H9 (cell line): ENCODE data around the gene ELANE. TPM values are rescaled to one million over a fixed set of nuclear protein-coding genes. Genes with fewer than 3 reads are reported as not detected.

Experiments used
- DNase-seq: peaks from one replicate; pipeline ENCODE4 v3.0.0-alpha.2; 2017
- H2AFZ ChIP-seq: one replicate; pipeline ENCODE4 v1.6.1; 2013; ENCODE audit warnings: mild to moderate bottlenecking, low read length, control low read depth, moderate library complexity
- H2AK5ac ChIP-seq: 2 replicates; pipeline ENCODE4 v1.6.1; 2013; ENCODE audit warnings: low read length, control low read depth, mixed read lengths; ENCODE audit not compliant: insufficient read length
- H2BK120ac ChIP-seq: one replicate; pipeline ENCODE4 v1.6.1; 2013; ENCODE audit warnings: low read depth, mild to moderate bottlenecking, low read length, control low read depth, inconsistent platforms; ENCODE audit not compliant: poor library complexity, severe bottlenecking
- H2BK12ac ChIP-seq: 2 replicates; pipeline ENCODE4 v1.6.1; 2013; ENCODE audit warnings: low read length, control low read depth, mixed read lengths, low read depth; ENCODE audit not compliant: insufficient read length
- H2BK15ac ChIP-seq: 2 replicates; pipeline ENCODE4 v1.6.1; 2013; ENCODE audit warnings: low read depth, low read length, control low read depth
- H2BK20ac ChIP-seq: one replicate; pipeline ENCODE4 v1.6.1; 2013; ENCODE audit warnings: low read depth, mild to moderate bottlenecking, low read length, control low read depth, inconsistent platforms; ENCODE audit not compliant: poor library complexity, severe bottlenecking
- H2BK5ac ChIP-seq: 2 replicates; pipeline ENCODE4 v1.6.1; 2013; ENCODE audit warnings: low read length, control low read depth, mixed read lengths; ENCODE audit not compliant: insufficient read length
- H3K14ac ChIP-seq: 2 replicates; pipeline ENCODE4 v1.6.1; 2013; ENCODE audit warnings: low read length, control low read depth; ENCODE audit not compliant: insufficient read depth
- H3K18ac ChIP-seq: 2 replicates; pipeline ENCODE4 v1.6.1; 2013; ENCODE audit warnings: low read depth, mild to moderate bottlenecking, mixed read lengths, low read length, control low read depth; ENCODE audit not compliant: insufficient read length
- H3K23ac ChIP-seq: 2 replicates; pipeline ENCODE4 v1.6.1; 2013; ENCODE audit warnings: low read length, control low read depth, mixed read lengths, low read depth; ENCODE audit not compliant: insufficient read length
- H3K23me2 ChIP-seq: 2 replicates; pipeline ENCODE4 v1.6.1; 2013; ENCODE audit warnings: low read depth, mild to moderate bottlenecking, mixed read lengths, low read length, control low read depth; ENCODE audit not compliant: insufficient read length, poor library complexity, severe bottlenecking
- H3K27ac ChIP-seq: 2 replicates; pipeline ENCODE4 v1.5.1; 2013; ENCODE audit warnings: low read length, control low read depth, mixed read lengths, low read depth; ENCODE audit not compliant: insufficient read length
- H3K27me3 ChIP-seq: 2 replicates; pipeline ENCODE4 v1.6.1; 2013; ENCODE audit warnings: low read length, control low read depth, inconsistent platforms; ENCODE audit not compliant: insufficient read depth
- H3K4ac ChIP-seq: 2 replicates; pipeline ENCODE4 v1.6.1; 2013; ENCODE audit warnings: low read depth, mild to moderate bottlenecking, control low read depth, inconsistent platforms, low read length, moderate library complexity
- H3K4me1 ChIP-seq: 2 replicates; pipeline ENCODE4 v1.6.1; 2013; ENCODE audit warnings: low read length, control low read depth, inconsistent platforms; ENCODE audit not compliant: insufficient read depth
- H3K4me2 ChIP-seq: 2 replicates; pipeline ENCODE4 v1.6.1; 2013; ENCODE audit warnings: low read length, control low read depth, mixed read lengths; ENCODE audit not compliant: insufficient read length, insufficient read depth
- H3K56ac ChIP-seq: 2 replicates; pipeline ENCODE4 v1.6.1; 2013; ENCODE audit warnings: low read depth, mild to moderate bottlenecking, mixed read lengths, low read length, control low read depth; ENCODE audit not compliant: insufficient read length
- H3K79me1 ChIP-seq: 2 replicates; pipeline ENCODE4 v1.6.1; 2013; ENCODE audit warnings: low read depth, mild to moderate bottlenecking, moderate library complexity, low read length, control low read depth, inconsistent platforms; ENCODE audit not compliant: insufficient read depth, poor library complexity, severe bottlenecking
- H3K79me2 ChIP-seq: 2 replicates; pipeline ENCODE4 v1.6.1; 2013; ENCODE audit warnings: low read length, control low read depth, inconsistent platforms; ENCODE audit not compliant: insufficient read depth
- H3K9ac ChIP-seq: 2 replicates; pipeline ENCODE4 v1.6.1; 2013; ENCODE audit warnings: low read length, control low read depth, mixed read lengths; ENCODE audit not compliant: insufficient read length; ENCODE audit errors: extremely low read depth
- H3K9me3 ChIP-seq: one replicate; pipeline ENCODE4 v1.6.1; 2013; ENCODE audit warnings: low read depth, low read length, inconsistent platforms; ENCODE audit not compliant: control insufficient read depth
- H3T11ph ChIP-seq: one replicate; pipeline ENCODE4 v1.6.1; 2013; ENCODE audit warnings: mild to moderate bottlenecking, low read length, control low read depth, inconsistent platforms
- H4K20me1 ChIP-seq: one replicate; pipeline ENCODE4 v1.6.1; 2013; ENCODE audit not compliant: control insufficient read depth, insufficient read length, insufficient read depth
- H4K5ac ChIP-seq: 2 replicates; pipeline ENCODE4 v1.6.1; 2013; ENCODE audit warnings: low read depth, mild to moderate bottlenecking, mixed read lengths, low read length, control low read depth; ENCODE audit not compliant: insufficient read length
- H4K8ac ChIP-seq: replicated peaks from 2 replicates; pipeline ENCODE4 v1.6.1; 2013; ENCODE audit warnings: low read length, control low read depth, mixed read lengths, low read depth; ENCODE audit not compliant: insufficient read length
- H4K91ac ChIP-seq: 2 replicates; pipeline ENCODE4 v1.6.1; 2013; ENCODE audit warnings: low read depth, mild to moderate bottlenecking, moderate library complexity, mixed read lengths, low read length, control low read depth; ENCODE audit not compliant: insufficient read length
- H3K27ac Mint-ChIP-seq, 3 experiments: 2 replicates in 2 of 3; 3 replicates in 1 of 3; pipeline ENCODE4 v1.8.0; 2020 to 2021; ENCODE audit warnings: mixed read lengths in 3 of 3, mild to moderate bottlenecking in 1 of 3, moderate library complexity in 1 of 3
- H3K27me3 Mint-ChIP-seq: 2 replicates; pipeline ENCODE4 v1.8.0; 2021; ENCODE audit warnings: low read depth, mild to moderate bottlenecking, moderate library complexity, mixed read lengths
- H3K36me3 Mint-ChIP-seq, 3 experiments: 2 replicates in 2 of 3; 3 replicates in 1 of 3; pipeline ENCODE4 v1.8.0; 2020 to 2021; ENCODE audit warnings: low read depth in 3 of 3, mixed read lengths in 3 of 3; ENCODE audit not compliant: insufficient read depth in 1 of 3
- H3K4me1 Mint-ChIP-seq, 2 experiments: 2 replicates each; pipeline ENCODE4 v1.8.0; 2020; ENCODE audit warnings: mixed read lengths in 2 of 2
- H3K4me3 Mint-ChIP-seq, 2 experiments: 2 replicates in 1 of 2; 3 replicates in 1 of 2; pipeline ENCODE4 v1.8.0; 2020 to 2021; ENCODE audit warnings: mild to moderate bottlenecking in 2 of 2, mixed read lengths in 2 of 2, moderate library complexity in 1 of 2
- H3K9me3 Mint-ChIP-seq, 2 experiments: 2 replicates in 1 of 2; 3 replicates in 1 of 2; pipeline ENCODE4 v1.8.0; 2020; ENCODE audit warnings: mild to moderate bottlenecking in 2 of 2, mixed read lengths in 2 of 2, moderate library complexity in 1 of 2
- CTCF ChIP-seq: fragments of 200-600 bp; sonication (generic); conservative IDR thresholded peaks from 3 replicates; pipeline ENCODE4 v1.8.0; 2021; ENCODE audit warnings: antibody characterized with exemption, mild to moderate bottlenecking
- WGBS: extraction: QIAGEN DNeasy Blood & Tissue Kit; methylation state at CpG from one replicate; pipeline ENCODE4 v1.1.7; 2013; ENCODE audit warnings: missing lambda C conversion rate, low lambda C conversion rate, mixed read lengths; ENCODE audit not compliant: insufficient read length; ENCODE audit errors: extremely low coverage; 5-methylcytosine and 5-hydroxymethylcytosine counted together
- total RNA-seq: library from RNA; stranded (reverse); gene quantifications from 2 replicates; pipeline ENCODE4 v1.2.1, GENCODE V29; 2021

The ELANE gene
- total RNA-seq, 1 experiment from 2014 or later: not detected

GRCh38 chr19:834216-834615, 17.9 kb upstream of the ELANE start:
- Histone ChIP-seq H3K14ac (no peak overlapping the region; the same call in 1 of the 2 replicates), H2BK5ac (no peak overlapping the region), H3K27ac (no peak overlapping the region), H4K8ac (no peak overlapping the region), H3K56ac (no peak overlapping the region), H3K18ac (no peak overlapping the region), H2AFZ (no peak overlapping the region), H3K23me2 (no peaks in the 10 kb centered on the region), H2BK20ac (no peak overlapping the region), H3K9ac (no peak overlapping the region), H2BK120ac (no peak overlapping the region), H3K9me3 (no peaks in the 10 kb centered on the region), H3K27me3 (no peaks in the 10 kb centered on the region), H2BK15ac (no peak overlapping the region), H3K4ac (no peak overlapping the region), H4K20me1 (no peaks in the 10 kb centered on the region), H3K4me2 (no peak overlapping the region), H3T11ph (no peak overlapping the region), H4K5ac (no peak overlapping the region), H2AK5ac (no peak overlapping the region), H3K4me1 (no peaks in the 10 kb centered on the region), H3K79me1 (no peaks in the 10 kb centered on the region), H3K23ac (no peak overlapping the region), H4K91ac (no peak overlapping the region), H2BK12ac (no peak overlapping the region), H3K79me2 (no peaks in the 10 kb centered on the region)
- no peak for DNase-seq
- no peaks in the 10 kb centered on the region for H3K36me3 Mint-ChIP-seq
- no CpG with 5 or more reads among the region's 24 CpGs for WGBS
- no peaks in the 10 kb centered on the region; a peak in 1 of 5 replicates for H3K9me3 Mint-ChIP-seq
- TF ChIP-seq CTCF: no peak
- H3K4me1 Mint-ChIP-seq: 0 out of 4 replicates have a peak, but pooled peaks cover 0 to 3% of the 10 kb centered on the region in 2 experiments
- H3K27me3 Mint-ChIP-seq: peaks cover 8% of the 10 kb centered on the region
- no peak overlapping the region; a peak in 1 of 7 replicates for H3K27ac Mint-ChIP-seq
- H3K4me3 Mint-ChIP-seq: no peak overlapping the region
